K562 (cell line): ENCODE data around the gene CFL1. TPM values are rescaled to one million over a fixed set of nuclear protein-coding genes. Genes with fewer than 3 reads are reported as not detected.

Experiments
- BRCA1 ChIP-seq, 2 experiments: fragments of 450-650 bp in 1 of 2; sonication (generic) in 1 of 2; formaldehyde crosslinking in 1 of 2; IDR thresholded peaks; 2 replicates each; pipeline versions ENCODE4 v1.5.0 to v1.6.1; 2017 to 2020; ENCODE audit warnings: mild to moderate bottlenecking in 1 of 2, missing genetic modification reagents in 1 of 2
- ETV1 ChIP-seq: fragments of 450-650 bp; conservative IDR thresholded peaks from 2 replicates; pipeline ENCODE4 v1.6.1; 2016; ENCODE audit warnings: missing genetic modification characterization, control low read depth, low read depth, missing compliant biosample characterization
- KDM2B ChIP-seq: fragments of 250-450 bp; sonication (Bioruptor Pico); IDR thresholded peaks from 2 replicates; pipeline ENCODE4 v1.8.0; 2021; ENCODE audit warnings: mild to moderate bottlenecking, moderate library complexity
- NFYB ChIP-seq: IDR thresholded peaks from 2 replicates; pipeline ENCODE4 v1.6.1; 2011; ENCODE audit warnings: mild to moderate bottlenecking, moderate library complexity; ENCODE audit not compliant: insufficient read length; ENCODE audit errors: extremely low read depth
- SNIP1 ChIP-seq: fragments of 450-650 bp; IDR thresholded peaks from 2 replicates; pipeline ENCODE4 v1.7.1; 2017; ENCODE audit warnings: low read depth, mild to moderate bottlenecking
- TRIM24 ChIP-seq, 2 experiments: fragments of 450-650 bp; IDR thresholded peaks; 2 replicates each; pipeline ENCODE4 v1.6.1; 2016
- ZKSCAN8 ChIP-seq: fragments of 200-800 bp; sonication (Bioruptor generic); IDR thresholded peaks from 2 replicates; pipeline ENCODE4 v1.6.1; 2016; ENCODE audit warnings: missing genetic modification characterization, missing compliant biosample characterization
- polyA plus RNA-seq, 8 experiments: library from polyadenylated mRNA; depleted of rRNA in 4 of 8; stranded (reverse) in 5 of 8; unstranded in 3 of 8; fragments of >200 nt; fragmentation: Nextera tagmentation in 2 of 8; fragmentation: Illumina TruSeq in 1 of 8; extraction: Ambion mirVana in 2 of 8; extraction: Trizol in 1 of 8; gene quantifications; 2 replicates each; pipeline versions ENCODE4 v1.2.1 to v1.2.3, GENCODE V29; 2011 to 2014; ENCODE audit warnings: inconsistent platforms in 1 of 8, missing spikeins in 1 of 8
- total RNA-seq, 7 experiments: library from RNA; depleted of rRNA in 6 of 7; stranded (reverse); fragments of >200 nt in 6 of 7; fragmentation: Illumina TruSeq in 2 of 7; extraction: Trizol in 2 of 7; gene quantifications; 2 replicates each; pipeline versions ENCODE4 v1.2.1 to v1.2.3, GENCODE V29; 2011 to 2021; ENCODE audit warnings: low replicate concordance in 1 of 7
- TF ChIP-seq, protein P1 (sequence below): fragments of 150-350 bp; IDR thresholded peaks from 2 replicates; pipeline ENCODE4 v1.6.1; 2014; ENCODE audit warnings: low read depth, mild to moderate bottlenecking, low read length, borderline replicate concordance
- TF ChIP-seq, protein P2 (sequence below): fragments of 450-650 bp; IDR thresholded peaks from 2 replicates; pipeline ENCODE4 v1.6.1; 2017; ENCODE audit warnings: mild to moderate bottlenecking, moderate library complexity
- TF ChIP-seq, protein P3 (sequence below), 2 experiments: fragments of 450-650 bp in 1 of 2; sonication (generic) in 1 of 2; formaldehyde crosslinking in 1 of 2; IDR thresholded peaks in 1 of 2; conservative IDR thresholded peaks in 1 of 2; 2 replicates each; pipeline versions ENCODE4 v1.6.1 to v1.8.1; 2016 to 2023; ENCODE audit warnings: mild to moderate bottlenecking in 2 of 2, moderate library complexity in 2 of 2, inconsistent platforms in 1 of 2, missing genetic modification reagents in 1 of 2
- TF ChIP-seq, protein P4 (sequence below): IDR thresholded peaks from 2 replicates; pipeline ENCODE4 v1.6.1; 2014; ENCODE audit warnings: antibody characterized with exemption
- TF ChIP-seq, protein P5 (sequence below): sonication (generic); formaldehyde crosslinking; IDR thresholded peaks from 2 replicates; pipeline ENCODE4 v1.9.0; 2022; ENCODE audit warnings: mild to moderate bottlenecking, missing genetic modification reagents
- TF ChIP-seq, protein P6 (sequence below): fragments of 450-650 bp; IDR thresholded peaks from 2 replicates; pipeline ENCODE4 v1.7.1; 2018; ENCODE audit warnings: mild to moderate bottlenecking, low read depth; ENCODE audit not compliant: partially characterized antibody

CFL1 gene
- total and polyA plus RNA-seq, 9 of the 15 experiments (the other 6 are each of a cell fraction or from before 2014, with no cell fraction given) = 105 to 1,101 (median 859) TPM

DNA sequence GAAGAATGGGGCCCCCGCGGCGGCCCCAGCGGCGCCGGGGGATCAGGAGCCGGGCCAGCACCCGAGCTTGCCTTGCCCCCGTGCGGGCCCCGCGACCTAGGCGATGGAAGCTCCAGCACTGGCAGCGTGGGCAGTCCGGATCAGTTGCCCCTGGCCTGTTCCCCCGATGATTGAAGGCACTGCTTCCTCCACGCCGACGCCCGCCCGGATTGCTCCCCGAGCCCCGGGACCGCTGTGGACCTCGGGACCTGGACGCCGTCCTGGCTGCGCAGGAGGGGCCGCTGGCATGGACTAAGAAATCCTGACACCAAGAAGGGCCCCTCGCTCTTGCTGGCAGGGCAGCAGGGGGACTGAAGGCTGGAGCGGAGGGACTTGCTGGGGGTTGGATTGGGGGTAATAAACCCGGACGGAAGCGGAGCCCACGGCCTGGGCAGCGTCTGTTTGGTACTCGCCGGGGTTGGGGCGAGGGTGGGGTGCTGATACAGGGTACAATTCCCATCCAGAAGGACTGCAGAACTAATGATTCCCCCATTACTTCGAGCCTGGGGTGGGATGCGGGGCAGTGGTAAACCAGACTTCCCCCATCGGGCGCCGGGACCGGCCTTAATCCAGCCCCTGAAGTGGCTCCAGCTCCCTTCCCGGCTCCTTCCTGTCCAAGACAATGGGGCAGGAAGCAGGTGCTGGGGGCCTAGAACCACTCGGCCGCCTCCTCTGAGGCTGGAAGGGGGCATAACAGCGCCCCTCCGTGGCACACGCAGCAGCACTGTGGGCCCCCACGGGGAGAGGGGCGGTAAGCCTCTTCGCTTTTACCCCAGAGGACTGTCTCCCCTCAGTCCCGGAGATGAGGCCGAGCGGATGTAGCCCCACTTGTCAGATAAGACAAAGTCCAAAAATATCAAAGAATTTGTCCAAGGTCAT, 33.5 kb upstream of the CFL1 start (continued):
- TF ChIP-seq, protein P1, sequence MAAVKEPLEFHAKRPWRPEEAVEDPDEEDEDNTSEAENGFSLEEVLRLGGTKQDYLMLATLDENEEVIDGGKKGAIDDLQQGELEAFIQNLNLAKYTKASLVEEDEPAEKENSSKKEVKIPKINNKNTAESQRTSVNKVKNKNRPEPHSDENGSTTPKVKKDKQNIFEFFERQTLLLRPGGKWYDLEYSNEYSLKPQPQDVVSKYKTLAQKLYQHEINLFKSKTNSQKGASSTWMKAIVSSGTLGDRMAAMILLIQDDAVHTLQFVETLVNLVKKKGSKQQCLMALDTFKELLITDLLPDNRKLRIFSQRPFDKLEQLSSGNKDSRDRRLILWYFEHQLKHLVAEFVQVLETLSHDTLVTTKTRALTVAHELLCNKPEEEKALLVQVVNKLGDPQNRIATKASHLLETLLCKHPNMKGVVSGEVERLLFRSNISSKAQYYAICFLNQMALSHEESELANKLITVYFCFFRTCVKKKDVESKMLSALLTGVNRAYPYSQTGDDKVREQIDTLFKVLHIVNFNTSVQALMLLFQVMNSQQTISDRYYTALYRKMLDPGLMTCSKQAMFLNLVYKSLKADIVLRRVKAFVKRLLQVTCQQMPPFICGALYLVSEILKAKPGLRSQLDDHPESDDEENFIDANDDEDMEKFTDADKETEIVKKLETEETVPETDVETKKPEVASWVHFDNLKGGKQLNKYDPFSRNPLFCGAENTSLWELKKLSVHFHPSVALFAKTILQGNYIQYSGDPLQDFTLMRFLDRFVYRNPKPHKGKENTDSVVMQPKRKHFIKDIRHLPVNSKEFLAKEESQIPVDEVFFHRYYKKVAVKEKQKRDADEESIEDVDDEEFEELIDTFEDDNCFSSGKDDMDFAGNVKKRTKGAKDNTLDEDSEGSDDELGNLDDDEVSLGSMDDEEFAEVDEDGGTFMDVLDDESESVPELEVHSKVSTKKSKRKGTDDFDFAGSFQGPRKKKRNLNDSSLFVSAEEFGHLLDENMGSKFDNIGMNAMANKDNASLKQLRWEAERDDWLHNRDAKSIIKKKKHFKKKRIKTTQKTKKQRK = no peak
- TF ChIP-seq, protein P2, sequence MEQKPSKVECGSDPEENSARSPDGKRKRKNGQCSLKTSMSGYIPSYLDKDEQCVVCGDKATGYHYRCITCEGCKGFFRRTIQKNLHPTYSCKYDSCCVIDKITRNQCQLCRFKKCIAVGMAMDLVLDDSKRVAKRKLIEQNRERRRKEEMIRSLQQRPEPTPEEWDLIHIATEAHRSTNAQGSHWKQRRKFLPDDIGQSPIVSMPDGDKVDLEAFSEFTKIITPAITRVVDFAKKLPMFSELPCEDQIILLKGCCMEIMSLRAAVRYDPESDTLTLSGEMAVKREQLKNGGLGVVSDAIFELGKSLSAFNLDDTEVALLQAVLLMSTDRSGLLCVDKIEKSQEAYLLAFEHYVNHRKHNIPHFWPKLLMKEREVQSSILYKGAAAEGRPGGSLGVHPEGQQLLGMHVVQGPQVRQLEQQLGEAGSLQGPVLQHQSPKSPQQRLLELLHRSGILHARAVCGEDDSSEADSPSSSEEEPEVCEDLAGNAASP = no peak
- TF ChIP-seq, protein P3, sequence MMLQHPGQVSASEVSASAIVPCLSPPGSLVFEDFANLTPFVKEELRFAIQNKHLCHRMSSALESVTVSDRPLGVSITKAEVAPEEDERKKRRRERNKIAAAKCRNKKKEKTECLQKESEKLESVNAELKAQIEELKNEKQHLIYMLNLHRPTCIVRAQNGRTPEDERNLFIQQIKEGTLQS (IDR thresholded peaks at IDR 0.05) = no peak
- TF ChIP-seq, protein P3 (CRISPR knock-in tag; conservative IDR thresholded peaks at IDR 0.05) = peak; percentile 9; the same call in 1 of the 2 replicates
- TF ChIP-seq, protein P4, sequence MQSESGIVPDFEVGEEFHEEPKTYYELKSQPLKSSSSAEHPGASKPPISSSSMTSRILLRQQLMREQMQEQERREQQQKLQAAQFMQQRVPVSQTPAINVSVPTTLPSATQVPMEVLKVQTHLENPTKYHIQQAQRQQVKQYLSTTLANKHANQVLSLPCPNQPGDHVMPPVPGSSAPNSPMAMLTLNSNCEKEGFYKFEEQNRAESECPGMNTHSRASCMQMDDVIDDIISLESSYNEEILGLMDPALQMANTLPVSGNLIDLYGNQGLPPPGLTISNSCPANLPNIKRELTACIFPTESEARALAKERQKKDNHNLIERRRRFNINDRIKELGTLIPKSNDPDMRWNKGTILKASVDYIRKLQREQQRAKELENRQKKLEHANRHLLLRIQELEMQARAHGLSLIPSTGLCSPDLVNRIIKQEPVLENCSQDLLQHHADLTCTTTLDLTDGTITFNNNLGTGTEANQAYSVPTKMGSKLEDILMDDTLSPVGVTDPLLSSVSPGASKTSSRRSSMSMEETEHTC = no peak
- no peak for TF ChIP-seq ZKSCAN8
- TF ChIP-seq, protein P5, sequence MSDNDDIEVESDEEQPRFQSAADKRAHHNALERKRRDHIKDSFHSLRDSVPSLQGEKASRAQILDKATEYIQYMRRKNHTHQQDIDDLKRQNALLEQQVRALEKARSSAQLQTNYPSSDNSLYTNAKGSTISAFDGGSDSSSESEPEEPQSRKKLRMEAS (CRISPR knock-in tag) = no peak
- peak; percentile 88 for TF ChIP-seq ETV1 (tag)
- no peak for TF ChIP-seq KDM2B
- TF ChIP-seq, protein P6, sequence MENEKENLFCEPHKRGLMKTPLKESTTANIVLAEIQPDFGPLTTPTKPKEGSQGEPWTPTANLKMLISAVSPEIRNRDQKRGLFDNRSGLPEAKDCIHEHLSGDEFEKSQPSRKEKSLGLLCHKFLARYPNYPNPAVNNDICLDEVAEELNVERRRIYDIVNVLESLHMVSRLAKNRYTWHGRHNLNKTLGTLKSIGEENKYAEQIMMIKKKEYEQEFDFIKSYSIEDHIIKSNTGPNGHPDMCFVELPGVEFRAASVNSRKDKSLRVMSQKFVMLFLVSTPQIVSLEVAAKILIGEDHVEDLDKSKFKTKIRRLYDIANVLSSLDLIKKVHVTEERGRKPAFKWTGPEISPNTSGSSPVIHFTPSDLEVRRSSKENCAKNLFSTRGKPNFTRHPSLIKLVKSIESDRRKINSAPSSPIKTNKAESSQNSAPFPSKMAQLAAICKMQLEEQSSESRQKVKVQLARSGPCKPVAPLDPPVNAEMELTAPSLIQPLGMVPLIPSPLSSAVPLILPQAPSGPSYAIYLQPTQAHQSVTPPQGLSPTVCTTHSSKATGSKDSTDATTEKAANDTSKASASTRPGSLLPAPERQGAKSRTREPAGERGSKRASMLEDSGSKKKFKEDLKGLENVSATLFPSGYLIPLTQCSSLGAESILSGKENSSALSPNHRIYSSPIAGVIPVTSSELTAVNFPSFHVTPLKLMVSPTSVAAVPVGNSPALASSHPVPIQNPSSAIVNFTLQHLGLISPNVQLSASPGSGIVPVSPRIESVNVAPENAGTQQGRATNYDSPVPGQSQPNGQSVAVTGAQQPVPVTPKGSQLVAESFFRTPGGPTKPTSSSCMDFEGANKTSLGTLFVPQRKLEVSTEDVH = no peak
- TF ChIP-seq TRIM24 (IDR thresholded peaks at IDR 0.05) = peak in 1 of 2 experiments; percentile 23; a peak in 1 of 4 replicates
- no peak for TF ChIP-seq SNIP1
- no peak for TF ChIP-seq NFYB
- TF ChIP-seq BRCA1 (IDR thresholded peaks at IDR 0.05) = no peak
- no peak for TF ChIP-seq BRCA1 (CRISPR knock-in tag; IDR thresholded peaks at IDR 0.05)
